Gastroesophageal sphincter (tissue), 4 donors: ENCODE data around the gene KLHL22. TPM values are rescaled to one million over a fixed set of nuclear protein-coding genes. Genes with fewer than 3 reads are reported as not detected.

ENCODE experiments used
- ATAC-seq: fragments of 150-250 bp; one replicate; pipeline ENCODE4 v1.9.1; 2016; ENCODE audit warnings: mild to moderate bottlenecking, moderate library complexity
- H3K27ac ChIP-seq, 4 donors: fragments of 200-600 bp; sonication (generic) in 3 of 4; 1 replicate in 3 of 4; 2 replicates in 1 of 4; pipeline ENCODE4 v1.5.1; 2016 to 2019
- H3K27me3 ChIP-seq: fragments of 200-600 bp; sonication (generic); one replicate; pipeline ENCODE4 v1.5.1; 2019
- H3K36me3 ChIP-seq, 2 donors: fragments of 200-600 bp; sonication (generic); one replicate each; pipeline ENCODE4 v1.5.1; 2019; ENCODE audit warnings: control low read depth in 1 of 2
- H3K4me1 ChIP-seq, 3 donors: fragments of 200-600 bp; sonication (generic); 1 replicate in 2 of 3; 2 replicates in 1 of 3; pipeline ENCODE4 v1.5.1; 2016 to 2019; ENCODE audit warnings: control low read depth in 2 of 3
- H3K4me3 ChIP-seq, 2 donors: fragments of 200-600 bp; sonication (generic); one replicate each; pipeline ENCODE4 v1.5.1; 2019; ENCODE audit warnings: mild to moderate bottlenecking in 1 of 2, moderate library complexity in 1 of 2
- H3K9me3 ChIP-seq, 3 donors: fragments of 200-600 bp; sonication (generic); one replicate each; pipeline ENCODE4 v1.5.1; 2017 to 2019; ENCODE audit warnings: control low read depth in 2 of 3
- EP300 ChIP-seq: sonication (generic); formaldehyde crosslinking; IDR thresholded peaks from one replicate; pipeline ENCODE4 v1.6.1; 2017; ENCODE audit warnings: antibody characterized with exemption, mild to moderate bottlenecking
- POLR2A ChIP-seq, 2 donors: fragments of 450-650 bp; IDR thresholded peaks; one replicate each; pipeline ENCODE4 v1.6.1; 2017; ENCODE audit warnings: antibody characterized with exemption in 2 of 2, mild to moderate bottlenecking in 2 of 2, moderate library complexity in 1 of 2
- POLR2AphosphoS5 ChIP-seq: sonication (generic); formaldehyde crosslinking; IDR thresholded peaks from one replicate; pipeline ENCODE4 v1.6.1; 2017; ENCODE audit warnings: antibody characterized with exemption
- WGBS, 2 donors: methylation state at CpG; one replicate each; pipeline ENCODE4 v1.1.5; 2018; ENCODE audit warnings: low coverage in 1 of 2; 5-methylcytosine and 5-hydroxymethylcytosine counted together
- total RNA-seq, 4 donors: library from RNA; depleted of rRNA; stranded (reverse); fragments of >200 nt; gene quantifications; one replicate each; pipeline ENCODE4 v1.1.0, GENCODE V29; 2016
- TF ChIP-seq, protein P1 (sequence below), 4 experiments: fragments of 200-600 bp in 2 of 4; fragments of 450-650 bp in 2 of 4; sonication (generic) in 1 of 4; IDR thresholded peaks; one replicate each; pipeline ENCODE4 v1.5.1; 2017 to 2019; ENCODE audit warnings: antibody characterized with exemption in 4 of 4, mild to moderate bottlenecking in 2 of 4, moderate library complexity in 2 of 4

KLHL22 gene
- total RNA-seq, 4 donors from 2014 or later, result 25.0 to 44.5 (median 33.9) TPM

DNA sequence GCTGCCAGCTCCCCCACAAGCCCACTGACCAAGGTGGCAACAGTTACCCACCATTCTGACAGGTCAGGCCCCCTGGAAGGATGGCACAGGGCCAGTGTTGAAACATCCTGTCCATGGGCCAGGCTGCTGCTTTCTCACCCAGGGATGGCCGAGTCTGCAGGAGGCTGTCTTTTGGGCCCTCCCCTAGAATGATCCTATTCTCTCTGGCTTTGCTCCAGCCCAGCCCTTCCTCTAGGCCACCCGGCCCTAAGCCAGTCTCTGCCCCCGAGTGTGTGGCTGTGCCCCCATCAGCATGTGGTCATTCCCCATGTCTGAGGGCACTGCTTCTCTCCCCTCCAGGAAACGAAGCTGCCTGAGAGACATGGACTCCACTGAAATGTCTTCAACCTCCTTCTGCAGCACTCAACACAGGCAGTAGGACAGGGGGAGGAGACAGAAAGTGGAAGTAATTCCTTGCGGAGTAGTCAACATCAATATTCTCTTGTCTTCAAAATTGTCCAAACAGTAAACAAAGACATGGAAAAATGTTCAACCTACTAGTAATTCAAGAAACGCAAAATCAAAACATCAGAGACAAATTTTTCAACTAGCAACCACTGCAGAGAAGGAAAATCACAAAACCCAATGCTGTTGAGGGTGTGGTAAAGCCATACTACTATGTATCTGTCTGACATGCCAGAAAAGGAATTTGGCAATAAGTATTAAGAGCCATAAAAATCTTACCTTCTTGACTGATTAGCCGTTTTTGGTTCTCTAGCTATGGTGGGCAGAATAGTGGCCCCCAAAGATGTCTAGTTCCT is 52.9 kb downstream of the KLHL22 start:
- Histone ChIP-seq H3K27me3 (no peaks in the 10 kb centered on the region), H3K4me3 (no peak overlapping the region), H3K4me1 (peaks cover 0 to 38% (median 4%) of the 10 kb centered on the region in 3 donors), H3K9me3 (no peaks in the 10 kb centered on the region), H3K36me3 (peaks cover 0 to 56% of the 10 kb centered on the region in 2 donors), H3K27ac (peak overlapping the region in 1 of 4 donors; percentile 30)
- TF ChIP-seq, protein P1, sequence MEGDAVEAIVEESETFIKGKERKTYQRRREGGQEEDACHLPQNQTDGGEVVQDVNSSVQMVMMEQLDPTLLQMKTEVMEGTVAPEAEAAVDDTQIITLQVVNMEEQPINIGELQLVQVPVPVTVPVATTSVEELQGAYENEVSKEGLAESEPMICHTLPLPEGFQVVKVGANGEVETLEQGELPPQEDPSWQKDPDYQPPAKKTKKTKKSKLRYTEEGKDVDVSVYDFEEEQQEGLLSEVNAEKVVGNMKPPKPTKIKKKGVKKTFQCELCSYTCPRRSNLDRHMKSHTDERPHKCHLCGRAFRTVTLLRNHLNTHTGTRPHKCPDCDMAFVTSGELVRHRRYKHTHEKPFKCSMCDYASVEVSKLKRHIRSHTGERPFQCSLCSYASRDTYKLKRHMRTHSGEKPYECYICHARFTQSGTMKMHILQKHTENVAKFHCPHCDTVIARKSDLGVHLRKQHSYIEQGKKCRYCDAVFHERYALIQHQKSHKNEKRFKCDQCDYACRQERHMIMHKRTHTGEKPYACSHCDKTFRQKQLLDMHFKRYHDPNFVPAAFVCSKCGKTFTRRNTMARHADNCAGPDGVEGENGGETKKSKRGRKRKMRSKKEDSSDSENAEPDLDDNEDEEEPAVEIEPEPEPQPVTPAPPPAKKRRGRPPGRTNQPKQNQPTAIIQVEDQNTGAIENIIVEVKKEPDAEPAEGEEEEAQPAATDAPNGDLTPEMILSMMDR (IDR thresholded peaks at IDR 0.05), result no peak
- TF ChIP-seq POLR2AphosphoS5 (no peak), POLR2A (IDR thresholded peaks at IDR 0.05) (no peak), EP300 (no peak)
- no peak for ATAC-seq
- WGBS, 2 donors, result 77 to 80% methylated on average over 3 to 6 of the region's 7 CpGs

DNA sequence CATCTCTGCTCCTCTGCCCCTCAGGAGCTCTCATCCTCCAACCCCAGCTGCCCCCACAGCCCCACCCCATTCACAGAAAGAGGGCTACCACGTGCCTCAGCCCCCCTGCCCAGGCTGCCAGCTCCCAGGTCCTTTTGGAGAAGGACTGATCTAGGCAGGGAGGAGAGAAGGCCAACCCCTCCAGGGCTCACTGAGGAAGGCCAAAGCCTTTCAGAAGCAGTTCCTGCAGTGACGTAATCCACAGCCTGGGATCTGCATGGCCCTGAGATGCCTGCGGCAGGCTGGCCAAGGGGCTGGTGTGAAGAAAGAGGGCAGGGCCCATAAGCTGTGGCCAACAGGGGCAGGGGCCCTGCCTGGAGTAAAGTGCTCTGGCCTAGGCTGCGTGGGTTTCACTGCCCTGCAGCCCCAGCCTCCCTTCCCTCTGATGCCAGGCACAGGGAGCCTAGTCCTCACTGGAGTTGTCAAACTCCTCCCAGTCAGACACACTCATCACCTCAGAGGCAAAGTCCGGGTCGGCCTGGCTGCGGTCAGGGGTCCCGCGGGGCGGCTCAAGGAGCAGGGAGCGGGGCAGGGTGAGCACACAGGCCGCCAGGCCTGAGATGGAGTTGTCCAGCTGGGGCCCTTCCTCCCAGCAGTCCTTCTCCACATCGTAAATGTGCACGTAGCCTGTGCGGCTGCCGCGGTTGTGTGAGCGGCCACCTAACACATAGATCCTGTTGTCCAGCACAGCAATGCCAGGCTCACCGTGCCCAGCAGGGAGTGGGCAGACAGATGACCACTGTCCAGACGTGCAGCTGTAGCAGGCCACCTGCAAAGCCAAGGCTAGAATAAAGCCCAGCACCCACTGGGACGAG is 53.7 kb downstream of the KLHL22 start:
- Histone ChIP-seq H3K36me3 (peaks cover 0 to 55% of the 10 kb centered on the region in 2 donors), H3K27me3 (no peaks in the 10 kb centered on the region), H3K4me3 (no peak overlapping the region), H3K27ac (peak overlapping the region in 2 of 4 donors; percentile 30 to 41), H3K9me3 (no peaks in the 10 kb centered on the region), H3K4me1 (peaks cover 0 to 44% (median 7%) of the 10 kb centered on the region in 3 donors)
- no peak for TF ChIP-seq POLR2A (IDR thresholded peaks at IDR 0.05)
- TF ChIP-seq POLR2AphosphoS5, result no peak
- TF ChIP-seq, protein P1 (IDR thresholded peaks at IDR 0.05), result no peak
- no peak for TF ChIP-seq EP300
- 61% methylated on average over 5 of the region's 21 CpGs; no CpG with 5 or more reads in 1 of the 2 donors for WGBS, 2 donors
- ATAC-seq, result no peak

DNA sequence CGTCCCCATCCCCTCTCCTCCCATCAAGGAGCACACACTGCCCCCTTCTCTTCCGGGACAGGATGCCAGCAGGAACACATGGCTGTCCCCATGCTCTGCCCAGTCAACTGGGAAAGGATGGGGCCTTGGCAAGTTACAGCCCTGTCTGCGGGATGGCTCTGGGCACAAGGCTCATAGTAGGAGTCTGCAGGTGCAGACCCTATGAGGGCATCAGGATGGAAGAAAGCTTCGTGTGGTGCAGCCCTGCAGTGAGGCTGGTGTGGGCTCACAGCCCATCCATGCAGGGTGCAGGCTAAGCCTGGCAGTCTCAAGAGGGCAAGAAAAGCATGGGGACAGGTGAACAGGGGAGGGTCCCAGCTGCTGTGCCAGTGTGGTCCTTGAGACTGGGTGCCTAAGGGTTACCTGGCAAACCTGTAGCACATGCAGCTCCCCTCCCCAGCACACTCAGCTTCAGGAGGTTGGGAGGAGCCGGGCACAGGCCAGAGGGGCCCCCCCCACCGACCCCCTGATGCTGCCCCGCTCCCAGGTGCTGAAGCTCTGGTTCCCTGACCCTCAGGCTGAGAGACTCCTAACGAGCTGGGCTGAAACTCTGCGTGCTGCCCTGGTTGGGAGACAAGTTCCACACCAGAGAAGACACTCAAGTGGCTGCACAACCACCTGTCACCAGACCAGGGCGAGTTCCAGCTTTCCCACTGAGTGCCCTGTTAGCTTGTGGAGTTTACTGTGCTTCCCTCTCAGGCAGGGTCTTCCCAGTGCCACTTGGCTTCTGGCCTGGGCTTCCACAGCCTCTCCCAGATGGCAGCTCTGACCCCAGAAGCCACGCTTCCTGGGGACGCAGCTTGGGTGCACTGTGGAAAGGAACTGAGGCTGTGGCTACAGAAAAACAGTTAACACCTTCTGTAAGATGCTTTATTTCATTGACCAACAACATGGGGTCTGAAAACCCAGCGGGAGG is 54.7 kb downstream of the KLHL22 start:
- Histone ChIP-seq H3K9me3 (no peaks in the 10 kb centered on the region), H3K4me1 (peaks cover 0 to 53% (median 10%) of the 10 kb centered on the region in 3 donors), H3K27me3 (peaks cover 6% of the 10 kb centered on the region), H3K36me3 (peaks cover 0 to 45% of the 10 kb centered on the region in 2 donors), H3K4me3 (no peak overlapping the region), H3K27ac (peak overlapping the region in 2 of 4 donors; percentile 30 to 41)
- TF ChIP-seq, protein P1 (IDR thresholded peaks at IDR 0.05), result no peak
- no peak for TF ChIP-seq EP300
- TF ChIP-seq POLR2AphosphoS5, result no peak
- no peak for TF ChIP-seq POLR2A (IDR thresholded peaks at IDR 0.05)
- ATAC-seq, result no peak
- 61 to 83% methylated on average over 3 of the region's 13 CpGs for WGBS, 2 donors

DNA sequence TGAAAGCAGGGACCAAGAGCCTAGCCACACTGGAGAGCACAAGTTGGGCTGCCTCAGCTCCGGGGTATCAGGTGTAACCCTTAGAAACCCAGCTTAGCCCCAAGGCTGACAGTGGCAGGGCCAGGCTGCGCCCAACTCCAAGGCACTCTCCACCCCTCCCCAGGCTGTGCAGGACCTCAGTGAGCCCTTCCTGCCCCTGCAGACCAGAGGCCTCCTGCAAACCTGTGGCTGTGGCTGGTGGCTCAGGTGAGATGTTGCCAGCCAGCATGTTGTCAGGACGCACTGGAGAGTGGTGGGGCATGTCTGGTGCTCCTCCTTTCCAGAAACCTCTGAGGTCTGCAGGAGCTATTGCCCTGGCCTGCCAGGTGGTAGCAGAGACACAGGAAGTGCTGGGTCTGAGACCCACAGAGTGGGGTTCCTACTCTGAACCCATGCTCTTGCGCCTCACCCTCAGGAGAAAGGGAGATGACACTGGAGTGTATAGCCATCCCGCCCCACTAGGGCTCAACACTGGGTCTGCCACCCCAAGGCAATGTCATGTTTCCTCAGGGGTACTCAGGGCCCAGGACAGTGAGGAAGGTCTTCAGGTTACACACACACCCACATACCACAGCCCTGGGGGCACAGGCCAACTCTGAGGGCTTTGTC is 55.5 kb downstream of the KLHL22 start:
- H3K9me3 ChIP-seq, result no peaks in the 10 kb centered on the region
- no peak for ATAC-seq
- 100% methylated on average over 2 of the region's 5 CpGs; no CpG with 5 or more reads in 1 of the 2 donors for WGBS, 2 donors
- peaks cover 0 to 62% (median 15%) of the 10 kb centered on the region in 3 donors for H3K4me1 ChIP-seq
- H3K27ac ChIP-seq, result peak overlapping the region in 1 of 4 donors; percentile 85
- H3K36me3 ChIP-seq, result peaks cover 0 to 37% of the 10 kb centered on the region in 2 donors
- H3K4me3 ChIP-seq, result no peak overlapping the region
- TF ChIP-seq, protein P1 (IDR thresholded peaks at IDR 0.05), result no peak
- no peak for TF ChIP-seq POLR2AphosphoS5
- no peak for TF ChIP-seq POLR2A (IDR thresholded peaks at IDR 0.05)
- no peak for TF ChIP-seq EP300
- H3K27me3 ChIP-seq, result peaks cover 12% of the 10 kb centered on the region
